GM19395 (cell line): ENCODE measurements around the gene LIN28A.
A peak's percentile ranks its signal among the peaks of the same experiment; 100 is the strongest.

Experiments used
- ATAC-seq: cut with Tn5 transposase; IDR thresholded peaks from one replicate; pipeline ENCODE4 v1.9.1; 2021; ENCODE audit warnings: mild to moderate bottlenecking, moderate library complexity; ENCODE audit not compliant: unreplicated experiment

LIN28A gene

GRCh38 chr1:26432793-26433192, 22.2 kb downstream of the LIN28A start:
- no peak for ATAC-seq

- ATAC-seq: no peak
Measured at GRCh38 chr1:26434161-26434752, 23.6 kb downstream of the LIN28A start.

GRCh38 chr1:26438041-26438440, 27.4 kb downstream of the LIN28A start:
- ATAC-seq: no peak

GRCh38 chr1:26440259-26440658, 29.6 kb downstream of the LIN28A start:
- no peak for ATAC-seq

GRCh38 chr1:26449868-26450267, 39.3 kb downstream of the LIN28A start:
- ATAC-seq: no peak

DNA sequence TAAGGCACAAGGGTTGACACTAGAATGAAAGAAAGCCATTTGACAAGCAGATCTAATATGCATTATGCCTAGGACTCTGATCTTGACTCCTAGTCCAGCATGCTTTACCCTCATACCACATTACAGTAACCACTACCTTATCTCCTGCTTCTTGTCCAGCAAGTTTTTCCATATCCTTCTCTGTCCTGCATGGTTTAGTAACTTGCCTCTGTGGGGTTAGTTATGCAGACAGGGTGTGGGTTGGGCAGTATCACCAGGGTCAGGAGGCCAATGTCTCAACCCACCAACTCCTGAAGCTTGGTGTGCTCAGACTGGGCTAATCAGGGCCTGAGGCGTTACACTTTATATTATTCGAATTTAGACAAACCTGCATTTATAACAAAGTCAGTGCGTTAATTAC, 40.3 kb downstream of the LIN28A start:
- no peak for ATAC-seq

DNA sequence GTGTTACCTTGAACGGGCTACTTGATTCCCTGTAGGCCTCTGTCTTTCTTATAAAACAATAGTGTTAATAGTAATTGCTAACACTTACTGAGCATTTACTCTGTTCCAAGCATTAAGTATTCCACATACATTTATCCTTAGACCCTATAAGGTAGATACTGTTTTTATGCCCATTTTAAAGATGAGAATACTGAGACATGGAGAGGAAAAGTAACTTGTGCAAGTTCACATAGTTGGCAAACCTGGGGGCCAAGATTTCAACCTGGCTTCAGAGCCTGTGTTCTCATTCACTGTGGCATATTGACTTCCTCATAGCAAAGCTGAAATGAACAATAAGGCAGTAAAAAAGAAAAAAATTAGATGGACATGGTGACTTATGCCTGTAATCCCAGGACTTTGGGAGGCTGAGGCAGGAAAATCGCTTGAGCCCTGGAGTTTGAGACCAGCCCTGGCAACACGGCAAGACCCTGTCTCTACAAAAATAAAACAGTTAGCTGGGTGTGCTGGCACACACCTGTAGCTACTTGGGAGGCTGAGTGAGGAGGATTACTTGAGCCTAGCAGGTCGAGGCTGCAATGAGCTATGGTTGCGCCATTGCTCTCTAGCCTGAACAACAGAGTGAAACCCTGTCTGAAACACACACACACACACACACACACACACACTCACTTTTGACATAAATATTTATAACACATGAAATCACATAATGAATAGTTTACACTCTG, 42.0 kb downstream of the LIN28A start:
- no peak for ATAC-seq

GRCh38 chr1:26459148-26459547, 48.5 kb downstream of the LIN28A start:
- ATAC-seq: no peak

- no peak for ATAC-seq
Measured at GRCh38 chr1:26459573-26460031, 49.0 kb downstream of the LIN28A start.

- ATAC-seq: no peak
Measured at GRCh38 chr1:26468911-26469310, 58.3 kb downstream of the LIN28A start.

- ATAC-seq: no peak
Measured at GRCh38 chr1:26469558-26469957, 58.9 kb downstream of the LIN28A start.

DNA sequence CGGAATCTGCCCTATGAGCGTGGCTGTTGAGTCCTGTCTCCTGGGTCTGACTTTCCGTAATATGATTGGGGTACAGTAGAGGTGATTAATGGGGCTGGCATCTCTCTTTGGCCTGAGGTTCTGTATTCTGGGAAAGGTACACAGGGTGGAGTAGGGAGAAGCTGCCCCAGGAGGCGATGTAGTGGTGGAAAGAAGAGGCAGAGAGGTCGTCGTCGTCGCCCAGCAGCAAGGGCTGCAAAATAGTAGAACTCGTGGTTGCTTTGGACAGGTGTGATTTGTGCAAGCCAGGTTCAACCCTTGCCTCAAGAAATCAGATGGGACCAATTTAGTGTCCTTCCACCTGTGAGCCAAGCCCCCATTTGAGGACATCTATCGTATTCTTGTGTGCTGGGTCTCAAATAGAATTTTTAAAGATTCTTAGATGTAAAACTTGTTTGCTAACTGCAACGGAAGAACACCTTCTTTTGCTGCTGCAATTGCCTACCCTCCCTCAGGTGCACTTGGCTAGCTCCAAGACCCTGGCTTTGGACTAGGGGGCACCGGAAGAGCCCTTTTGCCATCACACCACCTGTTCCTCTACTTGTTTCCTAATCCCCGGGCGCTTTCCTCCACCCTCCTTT, 60.4 kb downstream of the LIN28A start:
- no peak for ATAC-seq

GRCh38 chr1:26471498-26472319, 61.1 kb downstream of the LIN28A start:
- ATAC-seq: peak; percentile 18

DNA sequence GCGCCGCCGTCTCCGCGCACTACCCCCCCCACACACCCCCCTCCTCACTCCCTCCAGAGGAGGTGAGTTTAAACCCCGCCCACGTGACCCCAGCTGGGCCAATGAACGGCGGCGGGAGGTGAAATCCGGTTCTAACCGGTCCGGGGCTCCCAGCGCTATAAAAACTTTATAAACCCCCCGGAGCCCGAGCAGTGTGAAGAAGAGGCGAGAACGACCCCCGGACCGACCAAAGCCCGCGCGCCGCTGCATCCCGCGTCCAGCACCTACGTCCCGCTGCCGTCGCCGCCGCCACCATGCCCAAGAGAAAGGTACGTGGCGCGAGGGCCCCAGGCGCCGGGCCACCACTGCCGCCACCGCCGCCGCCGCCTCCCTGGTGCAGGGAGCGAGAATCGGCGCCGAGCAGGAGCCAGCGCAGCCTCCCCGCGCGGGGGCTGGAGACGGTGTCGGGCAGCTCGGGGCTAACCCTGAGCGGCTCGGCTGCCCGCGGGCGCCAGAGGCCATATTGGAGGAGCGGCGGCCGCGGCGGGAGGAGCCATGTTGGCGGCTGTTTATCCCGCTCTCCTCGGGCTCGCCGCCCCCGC, 61.8 kb downstream of the LIN28A start, which contains the start of gene HMGN2:
TSS of gene HMGN2 (plus strand) at position 121 of the 581 bp plus-strand sequence. CDS start at position 294, 173 bp downstream.
- ATAC-seq: peak; percentile 54

- ATAC-seq: peak; percentile 66
Measured at GRCh38 chr1:26472901-26473845, 62.6 kb downstream of the LIN28A start.

DNA sequence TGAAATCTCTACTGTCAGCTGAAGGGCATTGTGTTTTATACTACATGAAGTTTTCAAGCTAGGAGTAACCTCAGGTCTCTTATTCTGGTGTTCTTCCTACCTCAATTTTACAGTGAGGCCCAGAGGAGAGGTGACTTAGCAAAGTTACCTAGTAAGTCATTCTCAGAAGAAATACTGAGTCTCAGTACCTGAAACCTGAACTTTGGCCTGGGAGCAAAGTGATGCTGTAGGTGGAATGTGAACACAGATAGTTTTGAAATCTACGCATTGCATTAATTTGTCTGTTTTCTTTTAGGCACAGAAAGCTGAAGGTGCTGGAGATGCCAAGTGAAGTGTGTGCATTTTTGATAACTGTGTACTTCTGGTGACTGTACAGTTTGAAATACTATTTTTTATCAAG, 64.2 kb downstream of the LIN28A start:
- ATAC-seq: no peak

- ATAC-seq: no peak
Measured at GRCh38 chr1:26475989-26476388, 65.4 kb downstream of the LIN28A start.

GRCh38 chr1:26476958-26477357, 66.3 kb downstream of the LIN28A start:
- no peak for ATAC-seq

DNA sequence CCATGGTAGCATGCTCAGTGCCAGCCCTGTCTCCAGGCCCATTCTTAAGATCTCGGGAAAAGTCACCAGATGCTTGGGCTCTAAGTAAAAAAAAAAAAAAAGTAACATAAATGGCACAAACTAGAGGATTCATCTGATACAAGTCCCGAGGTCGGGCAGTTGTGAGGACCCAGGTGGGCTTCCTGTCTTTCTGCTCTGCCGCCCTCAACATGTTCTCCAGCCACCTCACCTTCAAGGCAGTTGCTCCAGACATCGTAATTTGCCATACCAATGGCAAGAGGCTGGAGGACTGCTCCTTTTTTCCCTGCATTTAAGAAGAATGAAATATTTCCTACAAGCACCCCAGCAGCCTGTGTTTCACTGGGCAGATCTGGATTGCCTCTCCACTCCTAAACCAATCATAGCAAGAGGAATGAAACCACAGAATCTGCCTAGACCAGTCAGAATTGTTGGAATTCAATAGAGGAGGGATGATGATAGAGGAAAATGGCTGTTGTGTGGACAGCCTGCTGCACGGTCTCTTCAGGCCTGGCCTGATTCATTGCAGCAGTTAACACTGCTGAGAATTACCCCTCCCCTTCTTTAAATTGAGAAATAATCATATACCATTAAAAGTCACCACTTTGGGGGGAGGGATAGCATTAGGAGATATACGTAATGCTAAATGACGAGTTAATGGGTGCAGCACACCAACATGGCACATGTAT, 67.0 kb downstream of the LIN28A start:
- ATAC-seq: no peak
